CD4-positive, alpha-beta T cell (primary cell): ENCODE results near the gene HS6ST3. TPM values are rescaled to one million over a fixed set of nuclear protein-coding genes. Genes with fewer than 3 reads are reported as not detected.

Experiments
- ATAC-seq: fragments of 200-7000 bp; cut with Tn5 transposase; one replicate; pipeline ENCODE4 v1.10.0; 2022; ENCODE audit warnings: mild to moderate bottlenecking; ENCODE audit not compliant: poor library complexity
- CTCF ChIA-PET: fragments of 350-600 bp; sonication (Branson Sonifier 250); formaldehyde crosslinking; loops from one replicate; lab custom pipeline; 2021; ENCODE audit warnings: antibody characterized with exemption, inconsistent platforms; lab: Charles Lee
- POLR2A ChIA-PET: fragments of 350-600 bp; sonication (Branson Sonifier 250); formaldehyde crosslinking; loops from one replicate; lab custom pipeline; 2021; ENCODE audit warnings: antibody characterized with exemption, inconsistent platforms; lab: Charles Lee
- DNase-seq, 14 experiments: peaks; one replicate each; pipeline ENCODE4 v3.0.0-alpha.2; 2013 to 2020; ENCODE audit warnings: mixed read lengths in 2 of 14
- H3K27ac ChIP-seq, 2 donors: one replicate each; pipeline versions ENCODE4 v1.5.1 to v1.7.0; 2013; ENCODE audit warnings: low read length in 2 of 2, low read depth in 1 of 2, mild to moderate bottlenecking in 1 of 2
- H3K27me3 ChIP-seq, 2 experiments: 1 replicate in 1 of 2; 2 replicates in 1 of 2; pipeline versions ENCODE4 v1.6.1 to v1.7.0; 2013; ENCODE audit warnings: low read length in 2 of 2, control low read depth in 1 of 2, mild to moderate bottlenecking in 1 of 2, moderate library complexity in 1 of 2; ENCODE audit not compliant: insufficient read depth in 2 of 2, control insufficient read depth in 1 of 2
- H3K36me3 ChIP-seq: one replicate; pipeline ENCODE4 v1.6.1; 2013; ENCODE audit warnings: low read length, control low read depth; ENCODE audit not compliant: insufficient read depth
- H3K4me1 ChIP-seq: one replicate; pipeline ENCODE4 v1.6.1; 2013; ENCODE audit warnings: low read length, control low read depth; ENCODE audit not compliant: insufficient read depth
- H3K4me3 ChIP-seq: one replicate; pipeline ENCODE4 v1.5.1; 2013; ENCODE audit warnings: mild to moderate bottlenecking, low read length, moderate library complexity
- H3K9me3 ChIP-seq, 2 experiments: 1 replicate in 1 of 2; 2 replicates in 1 of 2; pipeline versions ENCODE4 v1.6.1 to v1.7.0; 2013; ENCODE audit warnings: low read length in 2 of 2, mild to moderate bottlenecking in 2 of 2, control low read depth in 1 of 2, moderate library complexity in 1 of 2; ENCODE audit not compliant: control insufficient read depth in 1 of 2, insufficient read depth in 1 of 2
- H3K27ac Mint-ChIP-seq: one replicate; pipeline ENCODE4 v1.8.0; 2020; ENCODE audit warnings: mixed read lengths
- H3K27me3 Mint-ChIP-seq: one replicate; pipeline ENCODE4 v1.8.0; 2021; ENCODE audit warnings: mixed read lengths
- H3K36me3 Mint-ChIP-seq: one replicate; pipeline ENCODE4 v1.8.0; 2021; ENCODE audit warnings: low read depth, mixed read lengths
- H3K4me1 Mint-ChIP-seq: one replicate; pipeline ENCODE4 v1.8.0; 2021; ENCODE audit warnings: low read depth, mixed read lengths
- H3K4me3 Mint-ChIP-seq: one replicate; pipeline ENCODE4 v1.8.0; 2020; ENCODE audit warnings: mild to moderate bottlenecking, mixed read lengths
- H3K9me3 Mint-ChIP-seq: one replicate; pipeline ENCODE4 v1.8.0; 2020; ENCODE audit warnings: mixed read lengths
- intact Hi-C, 2 experiments: fragments of 100-400 bp; cut with DNase I in 1 of 2; cut with micrococcal nuclease in 1 of 2; formaldehyde crosslinking; loops; one replicate each; pipeline versions ENCODE4 v1.15.1 to v1.9.0; 2023 to 2025; cut with DNase I, micrococcal nuclease
- total RNA-seq, 174 experiments: library from RNA in 2 of 174; stranded (reverse) in 2 of 174; gene quantifications; one replicate each; pipeline ENCODE4 v1.2.3 and lab custom pipeline; 2021 to 2026
- TF ChIP-seq, protein P1 (sequence below): fragments of 200-600 bp; IDR thresholded peaks from one replicate; pipeline ENCODE4 v1.8.0; 2022; ENCODE audit warnings: antibody characterized with exemption, mild to moderate bottlenecking

The HS6ST3 gene
- total RNA-seq, 2 experiments from 2014 or later = not detected

DNA sequence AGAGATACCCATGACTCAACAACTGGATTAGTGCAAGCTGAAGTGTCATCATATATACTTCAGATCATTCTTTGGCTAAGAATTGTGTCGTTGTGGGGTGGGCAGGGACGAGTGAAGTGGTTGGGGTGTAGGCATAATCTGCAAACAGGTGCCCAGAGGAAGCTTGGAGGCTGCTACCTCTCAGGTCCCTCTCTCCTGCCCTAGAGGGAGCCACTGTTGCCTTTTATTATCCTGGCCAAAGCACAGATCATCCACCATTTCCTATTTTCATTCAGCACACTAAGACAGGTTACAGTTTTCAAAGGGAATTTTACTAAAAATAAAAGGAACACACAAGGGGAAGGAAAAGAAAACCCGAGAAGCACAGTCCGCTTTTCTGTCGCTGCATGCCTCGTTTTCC lies 126.6 kb downstream of the HS6ST3 start:
- TF ChIP-seq, protein P1, sequence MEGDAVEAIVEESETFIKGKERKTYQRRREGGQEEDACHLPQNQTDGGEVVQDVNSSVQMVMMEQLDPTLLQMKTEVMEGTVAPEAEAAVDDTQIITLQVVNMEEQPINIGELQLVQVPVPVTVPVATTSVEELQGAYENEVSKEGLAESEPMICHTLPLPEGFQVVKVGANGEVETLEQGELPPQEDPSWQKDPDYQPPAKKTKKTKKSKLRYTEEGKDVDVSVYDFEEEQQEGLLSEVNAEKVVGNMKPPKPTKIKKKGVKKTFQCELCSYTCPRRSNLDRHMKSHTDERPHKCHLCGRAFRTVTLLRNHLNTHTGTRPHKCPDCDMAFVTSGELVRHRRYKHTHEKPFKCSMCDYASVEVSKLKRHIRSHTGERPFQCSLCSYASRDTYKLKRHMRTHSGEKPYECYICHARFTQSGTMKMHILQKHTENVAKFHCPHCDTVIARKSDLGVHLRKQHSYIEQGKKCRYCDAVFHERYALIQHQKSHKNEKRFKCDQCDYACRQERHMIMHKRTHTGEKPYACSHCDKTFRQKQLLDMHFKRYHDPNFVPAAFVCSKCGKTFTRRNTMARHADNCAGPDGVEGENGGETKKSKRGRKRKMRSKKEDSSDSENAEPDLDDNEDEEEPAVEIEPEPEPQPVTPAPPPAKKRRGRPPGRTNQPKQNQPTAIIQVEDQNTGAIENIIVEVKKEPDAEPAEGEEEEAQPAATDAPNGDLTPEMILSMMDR = no peak
- peaks cover 0 to 3% of the 10 kb centered on the region in 2 experiments for H3K9me3 ChIP-seq
- H3K27me3 ChIP-seq = no peaks in the 10 kb centered on the region
- no peak overlapping the region for H3K4me3 ChIP-seq
- ChIA-PET POLR2A (no interaction called here), CTCF (no interaction called here)
- H3K36me3 ChIP-seq = no peaks in the 10 kb centered on the region
- Mint-ChIP-seq H3K27me3 (no peaks in the 10 kb centered on the region), H3K9me3 (peaks cover 5% of the 10 kb centered on the region), H3K4me1 (no peaks in the 10 kb centered on the region), H3K27ac (no peak overlapping the region), H3K36me3 (no peaks in the 10 kb centered on the region), H3K4me3 (no peak overlapping the region)
- no peak overlapping the region for H3K27ac ChIP-seq
- intact Hi-C loops = no loop called here
- no peak for ATAC-seq
- no peak for DNase-seq
- no peaks in the 10 kb centered on the region for H3K4me1 ChIP-seq

DNA sequence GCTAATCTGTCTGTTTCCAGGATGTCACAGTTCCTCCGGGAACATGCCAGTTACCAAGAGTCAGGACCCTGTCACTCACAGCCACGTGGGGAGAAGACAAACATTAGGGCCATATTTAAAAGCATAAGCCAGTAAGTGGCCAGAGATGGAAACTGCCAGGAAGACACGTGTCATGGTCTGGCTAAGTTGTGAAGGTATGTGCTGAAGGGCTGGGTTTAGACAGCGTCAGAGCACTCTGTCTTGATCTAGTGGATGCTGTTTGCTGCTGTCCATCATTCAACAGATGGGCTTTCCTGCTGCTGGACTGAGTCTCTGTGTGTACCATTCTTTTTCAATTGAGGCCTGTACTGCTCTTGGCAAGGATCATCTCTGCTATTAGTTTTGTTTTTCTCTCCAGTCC lies 128.6 kb downstream of the HS6ST3 start:
- ATAC-seq (no peak), DNase-seq (no peak)
- peaks cover 0 to 3% of the 10 kb centered on the region in 2 experiments for H3K9me3 ChIP-seq
- Mint-ChIP-seq H3K9me3 (peaks cover 5% of the 10 kb centered on the region), H3K4me3 (no peak overlapping the region), H3K36me3 (no peaks in the 10 kb centered on the region), H3K27me3 (no peaks in the 10 kb centered on the region), H3K27ac (no peak overlapping the region), H3K4me1 (no peaks in the 10 kb centered on the region)
- intact Hi-C loops = no loop called here
- H3K36me3 ChIP-seq = no peaks in the 10 kb centered on the region
- H3K27me3 ChIP-seq = no peaks in the 10 kb centered on the region
- ChIA-PET CTCF (no interaction called here), POLR2A (no interaction called here)
- H3K4me3 ChIP-seq = no peak overlapping the region
- H3K27ac ChIP-seq = no peak overlapping the region
- TF ChIP-seq, protein P1 = no peak
- H3K4me1 ChIP-seq = no peaks in the 10 kb centered on the region

DNA sequence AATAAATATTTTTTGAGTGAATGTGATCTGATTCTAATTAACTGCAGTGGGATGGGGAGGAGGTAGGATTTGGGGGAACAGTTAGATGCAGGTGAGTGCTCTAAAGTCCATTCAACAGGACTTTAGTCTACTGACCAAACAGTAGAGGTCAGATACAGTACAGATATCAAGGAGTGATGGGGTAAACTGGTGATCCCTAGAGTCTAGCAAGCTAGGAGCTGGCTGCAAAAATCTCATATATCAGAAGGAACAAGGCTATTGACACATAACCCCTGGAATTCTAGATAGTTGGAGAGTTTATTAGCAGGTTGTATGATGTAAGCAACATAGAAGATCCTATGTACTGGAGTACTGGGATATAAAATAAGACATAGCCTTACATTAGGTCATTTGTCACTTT lies 131.6 kb downstream of the HS6ST3 start:
- no peak for ATAC-seq
- H3K27ac ChIP-seq = no peak overlapping the region
- H3K9me3 Mint-ChIP-seq = peaks cover 5% of the 10 kb centered on the region

More for the DNA sequence above, 131.6 kb downstream of the HS6ST3 start:
- ChIA-PET POLR2A (no interaction called here), CTCF (no interaction called here)
- H3K27ac Mint-ChIP-seq = no peak overlapping the region
- Histone ChIP-seq H3K4me3 (no peak overlapping the region), H3K9me3 (peaks cover 0 to 3% of the 10 kb centered on the region in 2 experiments), H3K4me1 (no peaks in the 10 kb centered on the region), H3K36me3 (no peaks in the 10 kb centered on the region), H3K27me3 (no peaks in the 10 kb centered on the region)
- TF ChIP-seq, protein P1 = no peak
- H3K4me3 Mint-ChIP-seq = no peak overlapping the region
- DNase-seq = no peak
- intact Hi-C loops = no loop called here
- no peaks in the 10 kb centered on the region for H3K27me3 Mint-ChIP-seq
- no peaks in the 10 kb centered on the region for H3K36me3 Mint-ChIP-seq
- no peaks in the 10 kb centered on the region for H3K4me1 Mint-ChIP-seq
